Activated T-helper 1 cell treated with anti-CD3 and anti-CD28 coated beads, Interleukin-2, amount 50 U/mL, for 16 hours (primary cell): Measurements from ENCODE around the gene ARID3A.
"Not testable (repeated sequence)": the region's sequence is repeated elsewhere in the genome, so short reads cannot be mapped to it uniquely, and the experiment has no call there.

ENCODE experiments used
- DNase-seq, 2 donors: peaks; one replicate each; pipeline ENCODE4 v3.0.0-alpha.2; 2020; ENCODE audit warnings: low read depth in 1 of 2, low spot score in 1 of 2

ARID3A gene

DNA sequence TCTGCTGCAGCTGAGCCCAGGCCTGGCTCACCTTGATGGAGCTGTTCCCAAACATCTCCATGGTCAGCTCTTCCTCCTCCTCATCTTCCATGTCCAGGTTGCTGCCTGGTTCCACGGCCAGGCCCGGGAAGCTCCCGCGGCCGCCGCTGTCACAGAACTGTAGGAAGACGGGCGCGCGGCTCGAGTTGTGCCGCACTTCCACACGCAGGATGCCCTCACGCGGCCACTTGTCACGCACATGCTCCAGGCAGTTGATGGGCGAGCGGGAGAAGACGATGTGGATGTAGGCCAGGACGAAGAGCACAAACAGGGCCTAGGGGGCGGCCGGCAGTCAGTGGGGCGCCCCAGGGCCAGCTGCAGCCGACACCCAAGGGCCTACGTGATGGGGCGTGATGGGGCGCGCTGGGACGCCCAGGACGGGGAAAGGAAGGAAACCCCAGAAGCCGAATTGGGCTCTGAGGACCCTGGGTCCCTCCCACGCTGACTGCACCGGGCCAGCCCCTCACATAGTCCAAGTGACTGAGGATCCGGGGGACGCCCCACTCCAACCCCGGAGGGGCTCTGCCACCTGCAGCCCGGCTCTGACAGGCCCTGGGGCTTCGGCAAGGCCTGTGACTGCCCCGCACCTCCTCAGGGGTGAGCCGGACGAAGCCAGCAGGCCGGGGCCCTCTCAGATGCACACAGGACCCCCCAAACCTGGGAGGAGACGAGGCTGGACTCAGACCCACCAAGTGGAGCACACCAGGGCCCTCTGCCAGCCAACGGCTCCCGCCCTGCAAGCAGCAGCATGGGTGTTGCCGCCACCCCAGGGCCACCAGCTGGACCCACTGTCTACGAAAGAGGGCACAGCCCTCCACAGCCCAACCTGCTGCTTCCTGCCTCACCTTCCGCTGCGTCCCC, 88.6 kb downstream of the ARID3A start:
- DNase-seq: no peak

DNA sequence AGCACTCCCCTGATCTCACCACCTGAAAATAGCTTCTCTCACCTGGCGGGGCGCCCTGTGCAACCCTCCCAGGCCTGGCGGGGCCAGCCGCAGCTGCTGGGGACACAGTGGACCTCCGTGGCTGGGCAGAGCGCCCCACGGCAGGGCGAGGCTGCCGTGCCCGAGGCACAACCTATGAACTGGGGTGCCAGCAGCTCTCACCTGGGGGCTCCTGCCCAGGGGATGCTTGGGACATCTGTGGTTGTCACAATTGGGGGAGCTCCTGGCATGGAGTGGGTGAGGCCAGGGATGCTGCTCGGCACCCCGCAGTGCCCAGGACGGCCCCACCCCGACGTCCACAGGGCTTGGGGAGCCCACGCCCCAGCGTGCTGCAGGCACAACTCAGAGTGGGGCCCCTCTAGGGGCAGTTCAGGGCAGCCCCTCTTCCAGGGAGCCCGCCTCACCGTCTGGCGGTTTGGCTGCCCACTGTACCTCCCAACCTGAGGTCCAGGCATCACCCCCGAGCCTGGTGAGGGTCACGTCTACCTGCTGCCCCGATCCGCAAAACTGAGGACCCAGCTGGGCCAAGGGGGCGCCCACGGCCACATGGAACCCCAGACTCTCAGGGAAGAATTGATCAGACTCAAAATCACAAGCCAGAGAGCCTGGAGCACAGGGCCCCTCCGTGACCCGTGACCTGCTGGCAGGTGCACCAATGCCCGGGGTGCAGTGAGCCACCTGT, 89.4 kb downstream of the ARID3A start:
- no peak for DNase-seq

DNA sequence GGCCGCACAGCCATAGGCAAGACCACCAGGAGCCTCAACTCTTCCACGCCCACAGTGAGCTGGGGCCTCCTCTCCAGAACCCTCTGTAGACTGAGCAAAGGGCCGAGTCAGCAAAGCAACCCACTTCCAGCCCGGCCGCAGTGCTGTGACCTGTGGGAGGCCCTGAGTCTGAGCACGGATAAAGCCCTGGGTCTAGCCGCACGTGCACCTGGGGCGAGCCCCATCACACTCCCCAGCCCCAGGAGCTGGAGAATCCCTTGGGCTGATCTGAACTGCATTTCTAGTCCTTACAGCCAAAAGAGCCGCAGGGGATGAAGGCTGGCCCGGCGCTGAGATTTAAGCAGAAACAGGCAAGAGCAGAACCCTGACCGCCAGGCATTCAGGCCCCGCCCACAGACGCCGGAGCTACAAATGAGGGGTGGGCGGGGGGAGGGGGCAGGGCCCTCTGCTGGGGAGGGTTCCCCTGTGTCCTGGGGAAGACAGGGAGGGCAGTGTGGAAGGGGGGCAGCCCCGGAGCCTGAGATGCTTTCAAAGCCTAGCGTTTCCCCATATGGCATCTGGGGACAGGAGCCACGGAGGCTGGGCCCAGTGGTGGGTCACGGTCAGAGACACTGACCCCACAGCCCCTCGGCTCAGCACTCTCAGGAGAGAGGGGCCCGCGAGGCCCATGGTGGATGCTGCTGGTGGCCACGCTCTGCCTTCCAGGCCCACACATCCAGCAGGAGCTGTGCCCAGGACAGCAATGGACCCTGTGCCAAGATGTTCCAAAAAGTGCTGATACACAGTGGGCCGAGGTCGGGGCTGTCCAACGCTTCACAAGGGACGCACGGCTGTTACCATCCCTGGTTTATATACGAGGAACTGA, 90.2 kb downstream of the ARID3A start:
- no peak for DNase-seq

DNA sequence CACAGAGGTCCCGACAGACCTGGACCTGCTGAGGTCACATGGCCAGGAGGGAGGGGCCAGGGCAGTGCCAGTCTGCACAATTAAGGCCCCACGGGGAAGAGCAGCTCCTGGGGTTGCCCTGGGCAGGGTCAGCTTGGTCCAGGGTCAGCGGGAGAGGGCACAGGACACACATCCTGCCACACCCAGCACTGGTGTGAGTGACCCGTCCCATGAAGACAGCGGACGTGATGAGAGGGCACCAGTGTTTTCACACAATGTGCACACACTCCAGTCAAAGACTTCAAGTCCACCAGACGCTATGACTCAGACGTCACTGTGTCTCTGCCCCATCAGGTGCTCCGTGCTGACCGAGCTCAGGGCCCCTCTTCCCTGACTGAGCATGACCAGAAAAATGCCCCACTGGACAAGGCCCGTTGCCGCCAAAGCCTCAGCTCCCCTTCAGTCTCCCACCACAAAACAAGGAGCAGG, 90.8 kb downstream of the ARID3A start:
- no peak for DNase-seq

DNA sequence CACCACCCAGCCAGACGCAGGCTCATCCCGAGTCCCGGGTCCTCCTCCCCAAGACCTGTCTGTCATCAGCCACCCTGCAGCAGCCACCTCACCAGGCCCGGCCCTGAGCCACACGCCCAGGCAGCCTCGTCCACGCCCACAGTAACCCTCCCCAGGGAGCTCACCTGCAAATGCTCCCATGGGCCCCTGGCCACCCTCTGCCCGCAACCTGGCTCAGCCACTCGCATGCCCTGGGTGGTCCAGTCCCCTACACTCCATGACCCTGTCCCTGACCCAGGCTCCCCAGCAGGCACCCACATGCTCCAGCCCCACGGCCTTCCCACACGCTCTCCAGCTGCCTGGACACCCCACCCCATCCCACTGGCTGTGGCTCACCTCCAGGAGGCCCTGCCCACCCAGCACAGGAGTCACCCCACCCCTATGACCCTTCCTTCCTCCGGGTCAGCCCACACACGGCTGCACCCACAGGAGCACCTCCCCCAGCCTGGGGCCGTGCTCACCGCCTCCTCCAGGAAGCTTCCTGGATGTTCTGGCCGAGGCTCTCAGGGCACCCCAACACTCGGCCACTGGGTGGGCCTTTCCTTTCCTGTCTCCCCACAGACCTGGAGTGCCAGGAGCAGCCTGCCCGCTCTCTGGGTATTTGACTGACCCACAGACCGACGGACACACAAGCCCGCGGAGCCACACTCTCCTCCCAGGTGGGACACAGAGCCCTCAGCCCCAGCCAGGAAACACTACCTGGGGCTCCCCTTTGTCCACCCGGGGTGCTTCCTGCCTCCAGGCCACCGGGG, 91.5 kb downstream of the ARID3A start:
- DNase-seq: no peak

DNA sequence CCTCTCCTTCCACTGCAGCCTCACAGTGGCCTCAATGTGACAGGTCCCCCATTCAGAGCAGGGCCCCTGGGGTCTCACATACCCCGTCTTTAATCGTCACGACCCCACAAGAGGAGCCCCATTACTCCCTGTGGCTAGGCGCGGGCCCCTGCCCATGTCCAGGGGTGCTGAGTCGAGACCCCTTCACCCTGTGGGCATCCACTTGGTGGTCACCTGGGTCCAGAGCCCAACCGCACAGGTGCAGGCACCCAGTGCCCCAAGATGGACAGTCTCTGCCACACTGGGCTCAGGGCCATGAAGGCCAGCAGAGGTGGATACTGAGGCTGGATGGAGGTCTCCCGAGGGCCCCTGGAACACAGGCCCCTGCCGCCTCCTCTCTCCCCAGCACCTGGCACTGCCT, 92.1 kb downstream of the ARID3A start:
- no peak for DNase-seq

DNA sequence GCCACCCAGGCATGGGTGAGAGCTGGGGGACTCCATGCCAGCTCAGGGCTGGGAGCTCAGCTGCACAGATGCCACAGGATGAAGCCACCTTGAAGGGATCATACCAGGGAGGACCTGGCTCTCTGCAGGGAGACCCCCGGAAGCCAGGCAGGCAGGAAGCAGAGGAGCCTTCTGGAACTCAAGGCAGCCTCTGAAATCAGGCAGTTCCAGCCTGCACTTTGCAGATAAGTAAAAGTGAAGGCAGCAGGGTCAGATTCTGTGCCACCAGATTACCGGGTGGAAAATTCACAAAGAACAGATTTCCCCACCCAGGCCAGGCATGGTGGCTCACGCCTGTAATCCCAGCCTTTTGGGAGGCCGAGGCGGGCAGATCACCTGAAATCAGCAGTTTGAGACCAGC, 92.6 kb downstream of the ARID3A start:
- DNase-seq: no peak

DNA sequence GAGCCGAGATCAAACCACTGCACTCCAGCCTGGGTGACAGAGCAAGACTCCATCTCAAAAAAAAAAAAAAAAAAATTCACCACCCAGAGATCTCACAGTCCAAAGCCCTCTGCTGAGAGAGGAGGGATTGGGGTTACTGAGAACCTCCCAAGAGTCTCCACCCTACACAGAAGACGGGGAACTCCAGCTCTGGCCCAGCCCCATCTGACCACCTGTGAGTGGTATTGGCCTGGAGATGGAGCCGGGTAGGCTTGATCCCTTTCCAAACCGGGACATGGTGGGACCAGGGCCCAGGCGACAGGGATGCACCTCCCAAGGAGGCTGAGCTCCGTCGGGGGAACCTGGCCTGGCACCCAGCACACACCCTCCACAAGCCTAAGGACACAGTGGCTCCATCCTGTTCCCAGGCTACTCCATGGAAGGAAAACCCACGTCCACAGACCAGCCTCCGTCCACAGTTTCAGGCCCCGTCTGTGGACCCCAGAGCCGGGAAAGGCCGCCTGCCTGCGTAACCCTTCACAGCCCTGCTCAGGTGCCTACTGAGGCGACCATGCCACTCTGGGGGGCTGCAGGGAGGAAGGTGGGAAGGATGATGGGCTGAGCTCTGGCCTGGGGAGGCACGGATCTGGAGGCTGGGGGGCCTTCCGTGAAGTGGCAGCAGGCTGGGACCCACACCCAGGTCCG, 93.2 kb downstream of the ARID3A start:
- no peak for DNase-seq

DNA sequence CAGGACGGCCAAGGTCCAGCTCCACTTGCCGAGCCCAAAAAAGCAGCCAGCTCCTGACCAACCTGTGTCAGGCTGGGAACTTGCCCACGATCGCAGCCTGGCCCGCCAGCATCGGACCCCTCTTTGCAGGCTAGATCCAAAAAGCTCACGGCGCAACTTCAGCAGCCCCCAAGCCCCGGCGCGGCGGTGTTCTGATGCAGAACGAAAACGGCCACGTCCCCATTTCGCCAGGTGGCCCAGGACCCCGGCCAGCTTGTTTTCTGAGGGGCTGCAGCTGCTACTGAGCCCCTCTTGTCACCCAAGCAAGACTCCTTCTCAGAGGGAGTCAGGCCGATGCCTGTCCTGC, 93.8 kb downstream of the ARID3A start:
- DNase-seq: no peak

DNA sequence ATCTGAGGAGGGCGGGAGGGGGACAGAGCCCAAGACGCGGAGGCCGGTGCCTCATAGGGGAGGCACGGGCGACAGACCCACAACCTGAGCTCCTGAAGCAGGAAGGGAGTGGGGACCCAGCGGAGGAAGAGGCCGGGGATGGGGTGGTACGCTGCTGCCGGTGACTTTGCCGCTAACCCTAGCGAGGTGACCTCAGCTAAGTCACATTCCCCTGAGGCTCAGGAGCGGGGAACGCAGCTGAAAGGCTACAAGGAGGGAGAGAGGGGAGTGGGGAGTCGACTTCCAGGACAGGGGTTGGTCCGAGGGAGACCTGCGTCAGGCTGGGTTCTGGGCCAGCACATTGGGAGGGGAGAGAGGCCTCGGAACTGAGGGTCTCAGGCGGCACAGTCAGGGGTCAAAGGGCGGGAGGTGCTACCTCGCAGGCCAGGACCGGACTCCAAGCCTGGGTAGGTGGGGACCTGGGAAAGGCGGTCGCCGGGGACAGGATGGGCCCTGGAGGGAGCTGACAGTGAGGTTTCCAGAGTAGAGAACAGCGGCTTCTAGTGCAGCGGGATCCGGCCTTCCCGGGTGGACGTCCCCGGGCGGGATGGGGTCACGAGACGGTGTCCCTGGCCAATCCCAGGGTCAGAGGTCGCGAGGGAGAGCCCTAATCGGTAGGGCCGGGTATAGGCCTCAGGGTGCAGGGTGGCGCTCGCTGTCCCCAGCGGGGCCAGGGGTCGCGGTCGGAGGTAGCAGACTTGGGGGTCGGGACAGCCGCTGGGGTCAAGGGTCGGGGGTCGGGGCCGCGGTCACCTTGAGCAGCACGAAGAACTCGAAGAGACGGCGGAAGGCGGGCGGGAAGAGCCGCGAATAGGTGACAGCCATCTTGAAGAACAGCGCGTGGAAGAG, 94.4 kb downstream of the ARID3A start:
- DNase-seq: no peak

DNA sequence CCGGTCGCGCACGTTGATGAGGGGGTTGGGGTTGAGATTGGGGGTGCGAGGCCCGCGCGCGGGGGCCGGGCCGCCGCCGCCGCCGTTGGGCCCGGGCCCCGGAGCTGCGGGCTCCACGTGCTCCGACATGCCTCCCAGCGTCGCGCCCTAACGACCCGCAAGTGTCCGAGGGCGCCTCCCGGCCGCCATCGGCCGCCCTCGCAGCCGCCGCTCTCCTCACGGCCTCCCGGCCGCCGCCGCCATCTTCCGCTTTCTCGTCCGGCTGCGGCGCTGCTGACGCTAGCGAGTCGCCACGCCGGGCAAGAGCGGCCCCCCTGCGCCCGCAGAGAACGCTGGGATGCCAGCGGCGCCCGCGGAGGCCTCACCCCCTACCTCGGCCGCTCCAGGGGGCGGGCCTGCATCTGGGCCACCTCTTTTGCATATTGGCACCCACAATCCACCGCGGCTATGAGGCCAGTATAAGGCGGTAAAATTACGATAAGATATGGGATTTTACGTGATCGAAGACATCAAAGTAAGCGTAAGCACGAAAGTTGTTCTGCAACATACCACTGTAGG, 95.1 kb downstream of the ARID3A start, which contains the start of gene TMEM259:
TMEM259 (minus strand) TSS at position 256 of the 558 bp plus-strand sequence; CDS start at position 129, 127 bp downstream.
- DNase-seq: peak; percentile 95 to 97

DNA sequence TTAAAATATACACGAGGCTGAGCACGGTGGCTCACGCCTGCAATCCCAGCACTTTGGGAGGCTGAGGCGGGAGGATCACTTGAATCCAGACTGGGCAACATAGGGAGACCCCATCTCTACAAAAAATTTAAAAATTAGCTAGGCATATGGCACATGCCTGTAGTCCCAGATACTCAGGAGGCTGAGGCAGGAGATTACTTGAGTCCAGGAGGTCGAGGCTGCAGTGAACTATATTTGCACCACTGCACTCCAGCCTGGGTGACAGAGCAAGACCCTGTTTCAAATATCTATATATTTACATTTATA, 98.0 kb downstream of the ARID3A start:
- DNase-seq: not testable (repeated sequence)

DNA sequence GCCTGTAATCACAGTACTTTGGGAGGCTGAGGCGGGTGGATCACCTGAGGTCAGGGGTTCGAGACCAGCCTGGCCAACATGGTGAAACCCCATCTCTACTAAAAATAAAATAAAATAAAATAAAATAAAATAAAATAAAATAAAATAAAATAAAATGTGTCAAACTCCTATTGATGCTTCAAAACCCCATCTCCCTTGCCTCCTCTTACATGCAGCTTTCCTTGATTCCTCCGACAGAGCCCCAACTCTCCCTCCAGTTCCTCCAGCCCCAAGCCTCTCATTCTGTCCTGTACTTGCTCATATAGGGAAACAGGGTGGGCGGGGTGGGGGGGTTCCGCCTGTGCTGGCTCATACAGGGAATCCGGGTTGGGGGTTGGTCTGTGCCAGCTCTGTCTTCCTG, 99.2 kb downstream of the ARID3A start:
- not testable (repeated sequence) for DNase-seq
